Transverse colon (tissue), 4 donors: ENCODE data around the gene STAB1. TPM values are rescaled to one million over a fixed set of nuclear protein-coding genes. Genes with fewer than 3 reads are reported as not detected.

Source experiments
- DNase-seq: peaks from one replicate; pipeline ENCODE4 v3.0.0-alpha.2; 2019
- H3K27ac ChIP-seq, 4 donors: fragments of 200-600 bp; sonication (generic); 2 replicates each; pipeline ENCODE4 v1.5.1; 2016 to 2018; ENCODE audit warnings: inconsistent platforms in 4 of 4
- H3K27me3 ChIP-seq: fragments of 200-600 bp; sonication (generic); 2 replicates; pipeline ENCODE4 v1.5.1; 2017; ENCODE audit warnings: inconsistent platforms
- H3K36me3 ChIP-seq, 4 donors: fragments of 200-600 bp; sonication (generic); 2 replicates each; pipeline ENCODE4 v1.5.1; 2017 to 2019; ENCODE audit warnings: inconsistent platforms in 4 of 4
- H3K4me1 ChIP-seq, 4 donors: fragments of 200-600 bp; sonication (generic); 2 replicates each; pipeline ENCODE4 v1.5.1; 2017 to 2020; ENCODE audit warnings: inconsistent platforms in 4 of 4
- H3K4me3 ChIP-seq, 4 donors: fragments of 200-600 bp; sonication (generic); 1 replicate in 1 of 4; 2 replicates in 3 of 4; pipeline versions ENCODE4 v1.5.1 to v1.6.1; 2017 to 2019; ENCODE audit warnings: inconsistent platforms in 4 of 4
- H3K9me3 ChIP-seq, 2 donors: fragments of 200-600 bp; sonication (generic); 2 replicates each; pipeline ENCODE4 v1.5.1; 2017 to 2019; ENCODE audit warnings: inconsistent platforms in 2 of 2
- CTCF ChIP-seq, 5 experiments: fragments of 200-600 bp in 3 of 5; fragments of 450-650 bp in 2 of 5; sonication (generic) in 3 of 5; IDR thresholded peaks; 1 replicate in 2 of 5; 2 replicates in 3 of 5; pipeline ENCODE4 v1.5.1; 2016 to 2017; ENCODE audit warnings: antibody characterized with exemption in 5 of 5, inconsistent platforms in 3 of 5, mild to moderate bottlenecking in 2 of 5, moderate library complexity in 1 of 5
- EP300 ChIP-seq: sonication (generic); formaldehyde crosslinking; IDR thresholded peaks from one replicate; pipeline ENCODE4 v1.6.1; 2017; ENCODE audit warnings: antibody characterized with exemption, low read depth
- POLR2A ChIP-seq: fragments of 450-650 bp; IDR thresholded peaks from one replicate; pipeline ENCODE4 v1.6.1; 2016; ENCODE audit warnings: antibody characterized with exemption, mild to moderate bottlenecking, moderate library complexity
- POLR2AphosphoS5 ChIP-seq, 3 donors: sonication (generic); formaldehyde crosslinking; IDR thresholded peaks; one replicate each; pipeline ENCODE4 v1.6.1; 2016; ENCODE audit warnings: antibody characterized with exemption in 3 of 3
- WGBS, 2 donors: methylation state at CpG; one replicate each; pipeline ENCODE4 v1.1.5; 2018; ENCODE audit warnings: low coverage in 1 of 2; 5-methylcytosine and 5-hydroxymethylcytosine counted together
- in situ Hi-C, 4 donors: fragments of 200-750 bp; cut with MboI; loops; one replicate each; pipeline versions ENCODE4 v1.15.0 to v1.15.1; 2017; ENCODE audit warnings: low sequenced_read_pairs in 3 of 4, low pct_ligation_motif_present in 1 of 4, low pct_unique_long_range_greater_than_20kb in 1 of 4
- intact Hi-C: fragments of 100-400 bp; cut with DNase I; formaldehyde crosslinking; loops from one replicate; pipeline ENCODE4 v1.15.1; 2023; ENCODE audit warnings: low total_unique reads
- total RNA-seq, 4 donors: library from RNA; depleted of rRNA; stranded (reverse); fragments of >200 nt; gene quantifications; one replicate each; pipeline ENCODE4 v1.1.0, GENCODE V29; 2016

The STAB1 gene
- total RNA-seq, 4 donors from 2014 or later = 42.6 to 152 (median 70.3) TPM

- H3K27me3 ChIP-seq = no peaks in the 10 kb centered on the region
- H3K36me3 ChIP-seq = no peaks in the 10 kb centered on the region
- H3K27ac ChIP-seq = no peak overlapping the region
- intact Hi-C loops = no loop called here
- no peaks in the 10 kb centered on the region for H3K9me3 ChIP-seq
- in situ Hi-C loops = no loop called here
- 63% methylated on average over 23 of the region's 23 CpGs; no CpG with 5 or more reads in 1 of the 2 donors for WGBS, 2 donors
- H3K4me3 ChIP-seq = no peak overlapping the region
- no peak for DNase-seq
- no peaks in the 10 kb centered on the region for H3K4me1 ChIP-seq
- TF ChIP-seq EP300 = no peak
- no peak for TF ChIP-seq POLR2AphosphoS5 (IDR thresholded peaks at IDR 0.05)
- no peak for TF ChIP-seq CTCF (IDR thresholded peaks at IDR 0.05)
- TF ChIP-seq POLR2A = no peak
Measured at GRCh38 chr3:52503788-52504424, 8.8 kb downstream of the STAB1 start.

DNA sequence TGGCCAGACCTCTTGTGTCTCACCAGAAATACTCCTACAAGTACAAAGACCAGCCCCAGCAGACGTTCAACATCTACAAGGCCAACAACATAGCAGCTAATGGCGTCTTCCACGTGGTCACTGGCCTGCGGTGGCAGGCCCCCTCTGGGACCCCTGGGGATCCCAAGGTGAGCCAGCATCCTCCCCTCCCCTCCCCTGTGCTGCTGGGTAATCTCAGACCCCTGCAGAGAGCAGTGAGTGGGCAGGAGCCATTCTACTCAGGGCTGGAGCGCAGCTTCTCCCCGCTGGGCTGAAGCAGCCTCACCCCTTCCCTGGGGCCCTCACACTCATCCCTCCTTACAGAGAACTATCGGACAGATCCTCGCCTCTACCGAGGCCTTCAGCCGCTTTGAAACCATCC lies 9.8 kb downstream of the STAB1 start:
- H3K9me3 ChIP-seq = no peaks in the 10 kb centered on the region
- intact Hi-C loops = no loop called here

DNA sequence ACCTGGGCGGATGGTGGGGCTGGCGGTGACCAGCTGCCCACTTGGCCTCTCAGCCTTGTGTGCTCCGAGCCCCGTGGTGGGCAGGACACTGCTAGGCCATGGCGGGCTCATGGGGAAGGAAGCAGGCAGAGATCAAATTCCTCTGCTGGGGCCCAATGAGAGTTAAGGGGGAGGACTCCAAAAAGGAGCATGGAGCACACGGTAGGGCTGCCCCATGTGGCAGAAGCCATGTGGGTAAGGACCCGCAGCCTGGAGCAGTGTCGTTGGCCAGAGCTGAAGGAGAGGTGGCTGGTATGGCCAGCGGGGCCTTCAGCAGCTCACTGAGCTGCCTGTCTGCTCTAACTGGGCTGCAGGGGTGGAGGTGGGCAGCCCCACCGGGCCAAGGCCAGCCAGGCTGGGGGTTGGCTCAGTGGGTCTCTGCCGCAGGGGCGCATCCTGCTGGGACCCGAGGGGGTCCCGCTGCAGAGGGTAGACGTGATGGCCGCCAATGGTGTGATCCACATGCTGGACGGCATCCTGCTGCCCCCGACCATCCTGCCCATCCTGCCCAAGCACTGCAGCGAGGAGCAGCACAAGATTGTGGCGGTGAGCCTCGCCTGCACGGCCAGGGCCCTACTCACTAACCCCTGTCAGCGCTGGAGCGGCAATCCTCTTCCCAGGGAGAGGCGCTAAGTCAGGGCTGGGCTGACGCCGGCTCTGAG lies 11.3 kb downstream of the STAB1 start:
- in situ Hi-C loops (no loop called here), intact Hi-C loops (no loop called here)
- H3K4me3 ChIP-seq = no peak overlapping the region
- H3K4me1 ChIP-seq = no peaks in the 10 kb centered on the region
- no peaks in the 10 kb centered on the region for H3K9me3 ChIP-seq
- no peak for DNase-seq
- TF ChIP-seq EP300 = no peak
- no peak for TF ChIP-seq CTCF (IDR thresholded peaks at IDR 0.05)
- no peak for TF ChIP-seq POLR2AphosphoS5 (IDR thresholded peaks at IDR 0.05)
- TF ChIP-seq POLR2A = no peak
- H3K36me3 ChIP-seq = no peaks in the 10 kb centered on the region
- H3K27me3 ChIP-seq = no peaks in the 10 kb centered on the region
- H3K27ac ChIP-seq = no peak overlapping the region
- 90% methylated on average over 27 of the region's 27 CpGs; no CpG with 5 or more reads in 1 of the 2 donors for WGBS, 2 donors

More for the DNA sequence above, 9.8 kb downstream of the STAB1 start:
- no peaks in the 10 kb centered on the region for H3K27me3 ChIP-seq
- H3K4me3 ChIP-seq = no peak overlapping the region
- no peak overlapping the region for H3K27ac ChIP-seq
- TF ChIP-seq CTCF (IDR thresholded peaks at IDR 0.05) (no peak), POLR2AphosphoS5 (IDR thresholded peaks at IDR 0.05) (no peak), EP300 (no peak)
- DNase-seq = no peak
- in situ Hi-C loops = no loop called here
- 83% methylated on average over 9 of the region's 10 CpGs; no CpG with 5 or more reads in 1 of the 2 donors for WGBS, 2 donors
- no peaks in the 10 kb centered on the region for H3K4me1 ChIP-seq
- H3K36me3 ChIP-seq = no peaks in the 10 kb centered on the region

DNA sequence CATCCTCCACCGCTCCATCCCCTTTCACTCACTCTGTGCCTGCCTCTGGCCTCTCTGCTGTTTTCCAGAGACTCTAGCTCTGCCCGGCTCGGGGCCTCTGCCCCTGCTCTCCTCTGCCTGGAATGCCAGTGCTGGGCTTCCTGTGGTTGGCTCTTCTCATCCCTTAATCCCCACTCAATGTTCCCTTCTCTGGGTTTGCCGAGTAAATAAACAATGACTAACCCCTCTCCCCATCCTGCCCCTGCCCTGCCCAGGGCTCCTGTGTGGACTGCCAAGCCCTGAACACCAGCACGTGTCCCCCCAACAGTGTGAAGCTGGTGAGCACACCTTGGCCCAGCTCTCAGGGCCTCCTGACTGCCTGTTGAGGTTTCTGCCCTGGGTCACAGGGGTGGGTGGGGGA lies 12.2 kb downstream of the STAB1 start:
- H3K9me3 ChIP-seq = no peaks in the 10 kb centered on the region
- intact Hi-C loops = no loop called here
- H3K4me3 ChIP-seq = no peak overlapping the region
- no peaks in the 10 kb centered on the region for H3K36me3 ChIP-seq
- WGBS, 2 donors = 64% methylated on average over 5 of the region's 5 CpGs; no CpG with 5 or more reads in 1 of the 2 donors
- TF ChIP-seq EP300 = no peak
- TF ChIP-seq POLR2AphosphoS5 (IDR thresholded peaks at IDR 0.05) = no peak
- no peak overlapping the region for H3K27ac ChIP-seq
- in situ Hi-C loops = no loop called here
- no peaks in the 10 kb centered on the region for H3K27me3 ChIP-seq
- DNase-seq = no peak
- no peaks in the 10 kb centered on the region for H3K4me1 ChIP-seq
